WI38 (cell line): ENCODE results near the gene DRGX.

ENCODE experiments used
- H3K4me3 ChIP-seq: 2 replicates; pipeline ENCODE4 v1.5.1; 2011; ENCODE audit warnings: low read depth, mild to moderate bottlenecking, control low read depth, low read length
- CTCF ChIP-seq: IDR thresholded peaks from 2 replicates; pipeline ENCODE4 v1.5.1; 2012; ENCODE audit warnings: low read depth, mild to moderate bottlenecking, control low read depth, low read length

DRGX gene

DNA sequence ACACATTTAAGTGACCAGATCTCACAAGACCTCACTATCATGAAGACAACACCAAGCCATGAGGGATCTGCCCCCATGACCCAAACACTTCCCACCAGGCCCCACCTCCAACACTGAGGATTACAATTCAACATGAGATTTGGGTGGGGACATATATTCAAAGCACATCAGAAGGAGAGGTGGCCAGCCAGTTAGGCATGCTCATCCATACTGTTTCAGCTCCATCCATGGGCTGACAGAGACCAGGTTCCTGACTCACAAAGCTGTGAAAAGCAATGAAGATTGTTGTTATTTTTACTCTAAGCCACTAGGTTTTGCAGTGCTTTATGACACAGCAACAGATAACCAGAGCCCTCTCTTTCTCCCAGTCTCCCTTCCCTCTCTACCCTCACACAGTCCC, 60.9 kb downstream of the DRGX start:
- no peak overlapping the region for H3K4me3 ChIP-seq
- no peak for TF ChIP-seq CTCF

DNA sequence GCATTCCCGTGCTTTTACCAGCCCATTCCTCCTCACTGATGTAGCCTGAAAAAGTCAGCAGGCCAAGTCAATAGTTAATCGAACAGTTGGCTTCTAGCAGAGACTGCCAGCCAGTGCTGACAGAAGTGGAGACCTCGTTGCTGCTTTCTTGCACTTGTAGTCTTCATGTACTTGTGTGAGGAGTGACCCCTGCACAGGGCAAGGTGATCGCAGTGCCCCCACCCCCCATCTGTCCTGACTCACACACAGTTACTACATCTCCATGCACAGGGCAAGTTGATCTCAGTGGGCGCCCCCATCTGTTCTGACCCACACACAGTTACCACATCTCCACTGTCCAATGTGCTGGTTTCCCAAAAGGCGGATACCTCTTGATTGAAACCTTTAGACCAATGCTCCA, 62.7 kb downstream of the DRGX start:
- TF ChIP-seq CTCF = no peak
- no peak overlapping the region for H3K4me3 ChIP-seq

DNA sequence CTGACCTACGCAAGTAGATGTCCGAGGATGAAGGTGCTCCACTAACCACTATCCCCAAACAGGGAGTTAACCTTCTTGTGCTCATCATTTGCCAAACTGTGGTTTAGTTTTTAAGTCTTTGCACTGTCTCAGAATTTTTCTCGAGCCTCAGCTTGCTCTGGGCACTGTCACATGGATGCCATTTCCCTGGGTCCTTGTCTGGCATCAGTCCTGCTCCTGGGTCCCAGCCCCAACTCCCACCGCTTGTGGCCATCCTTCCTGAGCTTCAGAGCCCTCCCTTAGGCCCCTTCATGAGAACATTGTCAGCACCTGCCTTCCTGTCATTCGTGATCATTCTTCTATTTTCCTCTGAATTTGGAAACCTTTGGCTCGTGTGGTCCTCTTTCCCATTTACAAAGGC, 63.1 kb downstream of the DRGX start:
- TF ChIP-seq CTCF = no peak
- no peak overlapping the region for H3K4me3 ChIP-seq

- H3K4me3 ChIP-seq = no peak overlapping the region
- TF ChIP-seq CTCF = no peak
Measured at GRCh38 chr10:49332333-49332732, 63.6 kb downstream of the DRGX start.

DNA sequence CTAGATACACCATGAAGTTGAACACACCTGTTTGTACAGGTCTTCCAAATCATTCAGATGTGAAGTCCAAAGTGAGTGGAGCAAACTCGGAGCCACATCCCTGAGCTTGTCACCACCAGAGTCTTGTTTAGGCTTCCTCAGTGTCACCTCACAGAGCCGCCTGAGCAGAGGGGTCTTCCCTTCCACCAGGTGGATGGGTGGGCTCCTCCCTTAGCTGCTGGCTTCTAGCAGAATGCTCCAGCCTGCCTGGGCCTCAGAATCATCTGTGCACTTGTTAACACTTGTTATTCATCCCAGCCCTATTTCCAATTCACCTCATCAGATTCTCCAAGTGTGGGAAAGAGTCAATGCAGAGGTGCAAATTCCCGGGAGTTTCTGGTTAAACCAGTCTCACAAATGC, 64.5 kb downstream of the DRGX start:
- no peak for TF ChIP-seq CTCF
- no peak overlapping the region for H3K4me3 ChIP-seq

- no peak for TF ChIP-seq CTCF
- no peak overlapping the region for H3K4me3 ChIP-seq
Measured at GRCh38 chr10:49330127-49330665, 65.7 kb downstream of the DRGX start.

GRCh38 chr10:49329146-49329505, 66.8 kb downstream of the DRGX start:
- H3K4me3 ChIP-seq = no peak overlapping the region
- TF ChIP-seq CTCF = no peak
